Transverse colon (tissue), 4 donors: Measurements from ENCODE around the gene GDPD2. TPM values are rescaled to one million over a fixed set of nuclear protein-coding genes. Genes with fewer than 3 reads are reported as not detected.

Experiments used
- DNase-seq: peaks from one replicate; pipeline ENCODE4 v3.0.0-alpha.2; 2019
- H3K27ac ChIP-seq, 4 donors: fragments of 200-600 bp; sonication (generic); 2 replicates each; pipeline ENCODE4 v1.5.1; 2016 to 2018; ENCODE audit warnings: inconsistent platforms in 4 of 4
- H3K27me3 ChIP-seq: fragments of 200-600 bp; sonication (generic); 2 replicates; pipeline ENCODE4 v1.5.1; 2017; ENCODE audit warnings: inconsistent platforms
- H3K36me3 ChIP-seq, 4 donors: fragments of 200-600 bp; sonication (generic); 2 replicates each; pipeline ENCODE4 v1.5.1; 2017 to 2019; ENCODE audit warnings: inconsistent platforms in 4 of 4
- H3K4me1 ChIP-seq, 4 donors: fragments of 200-600 bp; sonication (generic); 2 replicates each; pipeline ENCODE4 v1.5.1; 2017 to 2020; ENCODE audit warnings: inconsistent platforms in 4 of 4
- H3K4me3 ChIP-seq, 4 donors: fragments of 200-600 bp; sonication (generic); 1 replicate in 1 of 4; 2 replicates in 3 of 4; pipeline versions ENCODE4 v1.5.1 to v1.6.1; 2017 to 2019; ENCODE audit warnings: inconsistent platforms in 4 of 4
- H3K9me3 ChIP-seq, 2 donors: fragments of 200-600 bp; sonication (generic); 2 replicates each; pipeline ENCODE4 v1.5.1; 2017 to 2019; ENCODE audit warnings: inconsistent platforms in 2 of 2
- EP300 ChIP-seq: sonication (generic); formaldehyde crosslinking; IDR thresholded peaks from one replicate; pipeline ENCODE4 v1.6.1; 2017; ENCODE audit warnings: antibody characterized with exemption, low read depth
- POLR2A ChIP-seq: fragments of 450-650 bp; IDR thresholded peaks from one replicate; pipeline ENCODE4 v1.6.1; 2016; ENCODE audit warnings: antibody characterized with exemption, mild to moderate bottlenecking, moderate library complexity
- POLR2AphosphoS5 ChIP-seq, 3 donors: sonication (generic); formaldehyde crosslinking; IDR thresholded peaks; one replicate each; pipeline ENCODE4 v1.6.1; 2016; ENCODE audit warnings: antibody characterized with exemption in 3 of 3
- WGBS, 2 donors: methylation state at CpG; one replicate each; pipeline ENCODE4 v1.1.5; 2018; ENCODE audit warnings: low coverage in 1 of 2; 5-methylcytosine and 5-hydroxymethylcytosine counted together
- in situ Hi-C, 4 donors: fragments of 200-750 bp; cut with MboI; loops; one replicate each; pipeline versions ENCODE4 v1.15.0 to v1.15.1; 2017; ENCODE audit warnings: low sequenced_read_pairs in 3 of 4, low pct_ligation_motif_present in 1 of 4, low pct_unique_long_range_greater_than_20kb in 1 of 4
- intact Hi-C: fragments of 100-400 bp; cut with DNase I; formaldehyde crosslinking; loops from one replicate; pipeline ENCODE4 v1.15.1; 2023; ENCODE audit warnings: low total_unique reads
- total RNA-seq, 4 donors: library from RNA; depleted of rRNA; stranded (reverse); fragments of >200 nt; gene quantifications; one replicate each; pipeline ENCODE4 v1.1.0, GENCODE V29; 2016
- TF ChIP-seq, protein P1 (sequence below), 5 experiments: fragments of 200-600 bp in 3 of 5; fragments of 450-650 bp in 2 of 5; sonication (generic) in 3 of 5; IDR thresholded peaks; 1 replicate in 2 of 5; 2 replicates in 3 of 5; pipeline ENCODE4 v1.5.1; 2016 to 2017; ENCODE audit warnings: antibody characterized with exemption in 5 of 5, inconsistent platforms in 3 of 5, mild to moderate bottlenecking in 2 of 5, moderate library complexity in 1 of 5

GDPD2 gene
- total RNA-seq, 4 donors from 2014 or later: 1.6 to 68.1 (median 31.2) TPM

- Histone ChIP-seq H3K4me3 (no peak overlapping the region), H3K9me3 (no peaks in the 10 kb centered on the region), H3K27me3 (peaks cover 20% of the 10 kb centered on the region), H3K4me1 (peaks cover 0 to 7% (median 0%) of the 10 kb centered on the region in 4 donors), H3K36me3 (no peaks in the 10 kb centered on the region), H3K27ac (no peak overlapping the region)
- no peak for DNase-seq
- WGBS, 2 donors: 67% methylated on average over 11 of the region's 16 CpGs; no CpG with 5 or more reads in 1 of the 2 donors
- TF ChIP-seq EP300 (no peak), POLR2A (no peak), POLR2AphosphoS5 (IDR thresholded peaks at IDR 0.05) (no peak)
- TF ChIP-seq, protein P1, sequence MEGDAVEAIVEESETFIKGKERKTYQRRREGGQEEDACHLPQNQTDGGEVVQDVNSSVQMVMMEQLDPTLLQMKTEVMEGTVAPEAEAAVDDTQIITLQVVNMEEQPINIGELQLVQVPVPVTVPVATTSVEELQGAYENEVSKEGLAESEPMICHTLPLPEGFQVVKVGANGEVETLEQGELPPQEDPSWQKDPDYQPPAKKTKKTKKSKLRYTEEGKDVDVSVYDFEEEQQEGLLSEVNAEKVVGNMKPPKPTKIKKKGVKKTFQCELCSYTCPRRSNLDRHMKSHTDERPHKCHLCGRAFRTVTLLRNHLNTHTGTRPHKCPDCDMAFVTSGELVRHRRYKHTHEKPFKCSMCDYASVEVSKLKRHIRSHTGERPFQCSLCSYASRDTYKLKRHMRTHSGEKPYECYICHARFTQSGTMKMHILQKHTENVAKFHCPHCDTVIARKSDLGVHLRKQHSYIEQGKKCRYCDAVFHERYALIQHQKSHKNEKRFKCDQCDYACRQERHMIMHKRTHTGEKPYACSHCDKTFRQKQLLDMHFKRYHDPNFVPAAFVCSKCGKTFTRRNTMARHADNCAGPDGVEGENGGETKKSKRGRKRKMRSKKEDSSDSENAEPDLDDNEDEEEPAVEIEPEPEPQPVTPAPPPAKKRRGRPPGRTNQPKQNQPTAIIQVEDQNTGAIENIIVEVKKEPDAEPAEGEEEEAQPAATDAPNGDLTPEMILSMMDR (IDR thresholded peaks at IDR 0.05): no peak
- in situ Hi-C loops: no loop called here
- intact Hi-C loops: no loop called here
Measured at GRCh38 chrX:70446380-70447350, 23.6 kb downstream of the GDPD2 start.

GRCh38 chrX:70449457-70449966, 26.4 kb downstream of the GDPD2 start:
- no peak for DNase-seq
- Histone ChIP-seq H3K4me1 (peaks cover 0 to 26% (median 2%) of the 10 kb centered on the region in 4 donors), H3K9me3 (no peaks in the 10 kb centered on the region), H3K4me3 (no peak overlapping the region), H3K27me3 (peaks cover 12% of the 10 kb centered on the region), H3K27ac (no peak overlapping the region), H3K36me3 (no peaks in the 10 kb centered on the region)
- in situ Hi-C loops (no loop called here), intact Hi-C loops (no loop called here)
- TF ChIP-seq POLR2AphosphoS5 (IDR thresholded peaks at IDR 0.05): no peak
- no peak for TF ChIP-seq EP300
- TF ChIP-seq, protein P1 (IDR thresholded peaks at IDR 0.05): no peak
- TF ChIP-seq POLR2A: no peak
- WGBS, 2 donors: 93% methylated on average over 14 of the region's 14 CpGs; no CpG with 5 or more reads in 1 of the 2 donors

DNA sequence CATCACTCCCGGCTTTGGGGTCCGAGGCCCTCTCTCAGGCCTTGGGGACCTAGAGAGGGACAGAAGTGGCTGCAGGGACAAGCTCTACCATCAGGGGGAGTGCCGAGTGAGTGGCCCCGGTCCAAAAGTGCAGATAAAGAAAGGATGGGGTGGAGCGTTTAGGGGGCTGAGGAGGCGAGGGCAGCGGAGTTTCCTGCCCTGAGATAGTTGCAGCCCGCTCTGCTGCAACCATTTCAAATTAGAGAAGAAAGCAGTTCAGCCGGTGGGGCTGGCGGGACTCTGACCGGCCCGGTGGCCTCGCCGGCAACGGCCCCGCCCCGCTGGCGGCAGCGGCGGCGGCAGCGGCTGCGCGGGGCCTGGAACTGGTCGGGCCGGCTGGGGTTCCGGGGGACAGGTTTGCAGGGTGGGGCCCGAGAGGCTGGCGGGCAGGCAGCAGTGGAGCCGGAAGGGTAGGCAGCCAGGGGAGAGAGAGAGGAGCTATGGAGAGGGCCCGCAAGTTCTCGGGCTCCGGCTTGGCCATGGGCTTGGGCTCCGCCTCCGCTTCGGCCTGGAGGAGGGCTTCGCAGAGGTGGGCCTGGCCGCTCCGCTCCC, 29.1 kb downstream of the GDPD2 start:
- in situ Hi-C loops: loop anchor here in 2 of 4 donors (10.0 kb wide), 1 partner anchor 103 kb away; no protein-coding TSS in a partner anchor
- 38% methylated on average over 39 of the region's 39 CpGs; no CpG with 5 or more reads in 1 of the 2 donors for WGBS, 2 donors
- Histone ChIP-seq H3K36me3 (no peaks in the 10 kb centered on the region), H3K4me3 (peak overlapping the region; percentile 29 to 64 (median 40)), H3K9me3 (no peaks in the 10 kb centered on the region), H3K4me1 (peaks cover 0 to 28% (median 3%) of the 10 kb centered on the region in 4 donors), H3K27me3 (no peaks in the 10 kb centered on the region), H3K27ac (peak overlapping the region; percentile 73 to 96 (median 85))
- TF ChIP-seq POLR2AphosphoS5 (IDR thresholded peaks at IDR 0.05) (peak in 1 of 3 donors; percentile 5), POLR2A (peak; percentile 38), EP300 (no peak)
- TF ChIP-seq, protein P1 (IDR thresholded peaks at IDR 0.05): peak; percentile 61 to 70 (median 65)
- intact Hi-C loops: no loop called here
- DNase-seq: peak; percentile 68
